B cell (primary cell): ENCODE results near the gene TOMM5. TPM values are rescaled to one million over a fixed set of nuclear protein-coding genes. Genes with fewer than 3 reads are reported as not detected.

Experiments used
- ATAC-seq: fragments of 200-7000 bp; cut with Tn5 transposase; one replicate; pipeline ENCODE4 v1.10.0; 2021; ENCODE audit warnings: low read depth, mild to moderate bottlenecking, moderate number of reproducible peaks, moderate library complexity
- CTCF ChIA-PET: fragments of 350-600 bp; sonication (Branson Sonifier 250); formaldehyde crosslinking; loops from one replicate; lab custom pipeline; 2021; ENCODE audit warnings: antibody characterized with exemption, inconsistent platforms; lab: Charles Lee
- POLR2A ChIA-PET: fragments of 350-600 bp; sonication (Branson Sonifier 250); formaldehyde crosslinking; loops from one replicate; lab custom pipeline; 2021; ENCODE audit warnings: antibody characterized with exemption; lab: Charles Lee
- DNase-seq: peaks from one replicate; pipeline ENCODE4 v3.0.0; 2013
- H2AFZ ChIP-seq: 2 replicates; pipeline ENCODE4 v1.6.1; 2012; ENCODE audit warnings: mild to moderate bottlenecking, low read depth, low read length; ENCODE audit not compliant: insufficient read depth, poor library complexity, severe bottlenecking
- H3K27ac ChIP-seq, 2 donors: 1 replicate in 1 of 2; 2 replicates in 1 of 2; pipeline ENCODE4 v1.5.1; 2012 to 2013; ENCODE audit warnings: low read length in 2 of 2, mild to moderate bottlenecking in 2 of 2, moderate library complexity in 1 of 2
- H3K27me3 ChIP-seq, 4 experiments: fragments of 200-600 bp in 1 of 4; sonication (generic) in 1 of 4; replicated peaks in 1 of 4; 1 replicate in 2 of 4; 2 replicates in 2 of 4; pipeline versions ENCODE4 v1.6.1 to v1.7.0; 2013 to 2016; ENCODE audit warnings: low read length in 3 of 4, mild to moderate bottlenecking in 2 of 4, mixed read lengths in 1 of 4, moderate library complexity in 1 of 4; ENCODE audit not compliant: insufficient read depth in 4 of 4, control insufficient read depth in 3 of 4; ENCODE audit errors: control extremely low read depth in 1 of 4
- H3K36me3 ChIP-seq, 2 experiments: replicated peaks in 1 of 2; 1 replicate in 1 of 2; 2 replicates in 1 of 2; pipeline versions ENCODE4 v1.6.1 to v1.7.1; 2013; ENCODE audit warnings: low read length in 1 of 2; ENCODE audit not compliant: insufficient read depth in 2 of 2, control insufficient read depth in 1 of 2; ENCODE audit errors: control extremely low read depth in 1 of 2, extremely low read depth in 1 of 2
- H3K4me1 ChIP-seq, 2 donors: fragments of 200-600 bp in 1 of 2; sonication (generic) in 1 of 2; 1 replicate in 1 of 2; 2 replicates in 1 of 2; pipeline versions ENCODE4 v1.5.1 to v1.6.1; 2013 to 2017; ENCODE audit warnings: low read length in 2 of 2; ENCODE audit not compliant: control insufficient read depth in 2 of 2, insufficient read depth in 2 of 2
- H3K4me2 ChIP-seq: replicated peaks from 2 replicates; pipeline ENCODE3; 2012; ENCODE audit warnings: mild to moderate bottlenecking, low read depth, low read length; ENCODE audit not compliant: poor library complexity, severe bottlenecking
- H3K4me3 ChIP-seq, 5 experiments: fragments of 200-600 bp in 1 of 5; sonication (generic) in 1 of 5; 1 replicate in 3 of 5; 2 replicates in 2 of 5; pipeline versions ENCODE4 v1.5.1 to v1.7.0; 2011 to 2016; ENCODE audit warnings: low read length in 4 of 5, mild to moderate bottlenecking in 4 of 5, low read depth in 2 of 5, control low read depth in 1 of 5, moderate library complexity in 1 of 5; ENCODE audit not compliant: insufficient read depth in 1 of 5; ENCODE audit errors: control extremely low read depth in 1 of 5, extremely low read depth in 1 of 5
- H3K79me2 ChIP-seq: fragments of 200-600 bp; sonication (generic); one replicate; pipeline ENCODE4 v1.6.0; 2016; ENCODE audit warnings: low read length; ENCODE audit not compliant: control insufficient read depth, insufficient read depth
- H3K9ac ChIP-seq: fragments of 200-600 bp; sonication (generic); 2 replicates; pipeline ENCODE4 v1.6.1; 2017; ENCODE audit warnings: mild to moderate bottlenecking, low read length, moderate library complexity
- H3K9me3 ChIP-seq, 3 donors: one replicate each; pipeline versions ENCODE4 v1.6.1 to v1.7.1; 2013; ENCODE audit warnings: low read length in 2 of 3; ENCODE audit not compliant: control insufficient read depth in 2 of 3, insufficient read depth in 1 of 3; ENCODE audit errors: control extremely low read depth in 1 of 3
- H4K20me1 ChIP-seq: 2 replicates; pipeline ENCODE4 v1.6.0; 2012; ENCODE audit warnings: mild to moderate bottlenecking, low read length; ENCODE audit not compliant: insufficient read depth, control insufficient read depth, poor library complexity, severe bottlenecking
- H3K27ac Mint-ChIP-seq: one replicate; pipeline ENCODE4 v1.8.0; 2021; ENCODE audit warnings: mixed read lengths
- H3K27me3 Mint-ChIP-seq: one replicate; pipeline ENCODE4 v1.8.0; 2021; ENCODE audit warnings: mixed read lengths
- H3K4me1 Mint-ChIP-seq: one replicate; pipeline ENCODE4 v1.8.0; 2021; ENCODE audit warnings: mixed read lengths
- H3K4me3 Mint-ChIP-seq: one replicate; pipeline ENCODE4 v1.8.0; 2021; ENCODE audit warnings: mixed read lengths
- H3K9me3 Mint-ChIP-seq: one replicate; pipeline ENCODE4 v1.8.0; 2022; ENCODE audit warnings: mixed read lengths; ENCODE audit not compliant: insufficient read depth
- EZH2 ChIP-seq: IDR thresholded peaks from 2 replicates; pipeline ENCODE4 v1.6.1; 2012; ENCODE audit warnings: borderline replicate concordance, low read depth, mild to moderate bottlenecking, moderate library complexity, low read length; ENCODE audit not compliant: insufficient read depth, poor library complexity, severe bottlenecking
- WGBS: methylation state at CpG from one replicate; pipeline ENCODE4 v1.1.5; 2013; ENCODE audit warnings: missing lambda C conversion rate; ENCODE audit not compliant: insufficient coverage; 5-methylcytosine and 5-hydroxymethylcytosine counted together
- intact Hi-C: fragments of 100-400 bp; cut with micrococcal nuclease; formaldehyde crosslinking; loops from one replicate; pipeline ENCODE4 v1.10.0; 2022
- polyA plus RNA-seq: library from polyadenylated mRNA; depleted of rRNA; stranded (reverse); fragments of >200 nt; gene quantifications from 2 replicates; pipeline ENCODE4 v1.2.3, GENCODE V29; 2012
- total RNA-seq, 2 donors: library from RNA; stranded (reverse); fragments of 120-200 nt in 1 of 2; gene quantifications; 1 replicate in 1 of 2; 2 replicates in 1 of 2; pipeline versions ENCODE4 v1.2.3 to v1.2.4, GENCODE V29; 2013 to 2022
- TF ChIP-seq, protein P1 (sequence below): fragments of 200-600 bp; IDR thresholded peaks from one replicate; pipeline ENCODE4 v1.8.0; 2022; ENCODE audit warnings: antibody characterized with exemption, mild to moderate bottlenecking

The TOMM5 gene
- total and polyA plus RNA-seq, 2 donors (not counting 1 experiment from before 2014, with no cell fraction given) = 33.9 to 44.4 TPM

GRCh38 chr9:37555786-37556185 lies 36.6 kb downstream of the TOMM5 start:
- Histone ChIP-seq H3K9me3 (no peaks in the 10 kb centered on the region), H3K27me3 (no peaks in the 10 kb centered on the region), H2AFZ (no peak overlapping the region), H3K9ac (no peak overlapping the region), H3K36me3 (no peaks in the 10 kb centered on the region), H3K4me1 (peaks cover 0 to 10% of the 10 kb centered on the region in 2 donors), H3K27ac (no peak overlapping the region), H4K20me1 (no peaks in the 10 kb centered on the region), H3K79me2 (peaks cover 12% of the 10 kb centered on the region), H3K4me3 (no peak overlapping the region), H3K4me2 (no peak overlapping the region)
- H3K27ac Mint-ChIP-seq = no peak overlapping the region
- TF ChIP-seq, protein P1, sequence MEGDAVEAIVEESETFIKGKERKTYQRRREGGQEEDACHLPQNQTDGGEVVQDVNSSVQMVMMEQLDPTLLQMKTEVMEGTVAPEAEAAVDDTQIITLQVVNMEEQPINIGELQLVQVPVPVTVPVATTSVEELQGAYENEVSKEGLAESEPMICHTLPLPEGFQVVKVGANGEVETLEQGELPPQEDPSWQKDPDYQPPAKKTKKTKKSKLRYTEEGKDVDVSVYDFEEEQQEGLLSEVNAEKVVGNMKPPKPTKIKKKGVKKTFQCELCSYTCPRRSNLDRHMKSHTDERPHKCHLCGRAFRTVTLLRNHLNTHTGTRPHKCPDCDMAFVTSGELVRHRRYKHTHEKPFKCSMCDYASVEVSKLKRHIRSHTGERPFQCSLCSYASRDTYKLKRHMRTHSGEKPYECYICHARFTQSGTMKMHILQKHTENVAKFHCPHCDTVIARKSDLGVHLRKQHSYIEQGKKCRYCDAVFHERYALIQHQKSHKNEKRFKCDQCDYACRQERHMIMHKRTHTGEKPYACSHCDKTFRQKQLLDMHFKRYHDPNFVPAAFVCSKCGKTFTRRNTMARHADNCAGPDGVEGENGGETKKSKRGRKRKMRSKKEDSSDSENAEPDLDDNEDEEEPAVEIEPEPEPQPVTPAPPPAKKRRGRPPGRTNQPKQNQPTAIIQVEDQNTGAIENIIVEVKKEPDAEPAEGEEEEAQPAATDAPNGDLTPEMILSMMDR = no peak
- TF ChIP-seq EZH2 = no peak
- H3K27me3 Mint-ChIP-seq = no peaks in the 10 kb centered on the region
- ChIA-PET CTCF (interaction anchor here (0.7 kb wide), 1 partner anchor 1603 kb away, joined by 3 read pairs; no protein-coding TSS in a partner anchor), POLR2A (interaction anchor here (0.6 kb wide), 1 partner anchor 59 kb away, joined by 3 read pairs; no protein-coding TSS in a partner anchor)
- H3K9me3 Mint-ChIP-seq = no peaks in the 10 kb centered on the region
- peaks cover 27% of the 10 kb centered on the region for H3K4me1 Mint-ChIP-seq
- intact Hi-C loops = no loop called here
- DNase-seq (no peak), ATAC-seq (no peak)
- H3K4me3 Mint-ChIP-seq = no peak overlapping the region

DNA sequence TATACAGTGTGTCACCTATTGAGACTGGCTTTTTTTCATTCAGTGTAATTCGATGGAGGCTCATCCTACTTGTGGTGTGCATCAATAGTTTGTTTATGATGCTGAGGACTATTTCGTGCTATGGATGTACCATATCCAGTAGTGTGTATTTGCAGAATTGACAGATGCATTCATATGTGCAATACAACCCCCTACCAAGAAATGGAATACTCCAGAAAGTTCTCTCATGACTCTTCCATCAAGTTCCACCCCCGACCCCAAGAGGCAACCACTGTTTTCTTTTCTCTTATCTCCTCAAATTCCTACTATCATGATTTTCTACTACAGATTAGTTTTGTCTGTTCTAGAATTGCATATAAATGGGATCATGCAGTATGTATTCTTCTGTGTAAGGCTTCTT lies 38.1 kb downstream of the TOMM5 start:
- no peaks in the 10 kb centered on the region for H3K9me3 Mint-ChIP-seq
- Histone ChIP-seq H3K27ac (no peak overlapping the region), H3K36me3 (no peaks in the 10 kb centered on the region), H3K9ac (no peak overlapping the region), H2AFZ (no peak overlapping the region), H4K20me1 (no peaks in the 10 kb centered on the region), H3K4me2 (no peak overlapping the region), H3K4me3 (no peak overlapping the region), H3K9me3 (no peaks in the 10 kb centered on the region), H3K4me1 (no peaks in the 10 kb centered on the region), H3K79me2 (peaks cover 8% of the 10 kb centered on the region), H3K27me3 (no peaks in the 10 kb centered on the region)
- POLR2A ChIA-PET = no interaction called here
- no peak overlapping the region for H3K4me3 Mint-ChIP-seq
- intact Hi-C loops = no loop called here
- WGBS = no CpG with 5 or more reads among the region's 3 CpGs
- ATAC-seq = no peak
- DNase-seq = no peak
- no peak overlapping the region for H3K27ac Mint-ChIP-seq
- CTCF ChIA-PET = no interaction called here
- no peaks in the 10 kb centered on the region for H3K27me3 Mint-ChIP-seq
- peaks cover 20% of the 10 kb centered on the region for H3K4me1 Mint-ChIP-seq
- TF ChIP-seq EZH2 = no peak
- TF ChIP-seq, protein P1 = no peak
